NCI-H345 treated with DMSO at 0.1 percent for 48 hours (cell line): ENCODE results near the gene JUND.

ENCODE experiments used
- DNase-seq: peaks from one replicate; lab custom pipeline; 2025; ENCODE audit not compliant: unreplicated experiment; lab: John Stamatoyannopoulos, UW

Gene JUND

GRCh38 chr19:18308948-18309325 lies 27.5 kb upstream of the JUND start:
- DNase-seq = no peak

GRCh38 chr19:18308051-18308947 lies 26.9 kb upstream of the JUND start:
- no peak for DNase-seq

GRCh38 chr19:18307271-18307681 lies 25.9 kb upstream of the JUND start:
- no peak for DNase-seq

GRCh38 chr19:18306888-18307260 lies 25.5 kb upstream of the JUND start:
- DNase-seq = no peak

GRCh38 chr19:18306209-18306887 lies 24.9 kb upstream of the JUND start:
- DNase-seq = no peak

- no peak for DNase-seq
Measured at GRCh38 chr19:18304458-18305310, 23.3 kb upstream of the JUND start.

GRCh38 chr19:18304208-18304457 lies 22.7 kb upstream of the JUND start:
- DNase-seq = no peak

- no peak for DNase-seq
Measured at GRCh38 chr19:18301718-18302111, 20.3 kb upstream of the JUND start.

GRCh38 chr19:18300930-18301717 lies 19.7 kb upstream of the JUND start:
- DNase-seq = no peak

GRCh38 chr19:18299654-18300053 lies 18.2 kb upstream of the JUND start:
- DNase-seq = no peak

GRCh38 chr19:18298601-18299000 lies 17.2 kb upstream of the JUND start:
- no peak for DNase-seq

GRCh38 chr19:18297308-18297707 lies 15.9 kb upstream of the JUND start:
- no peak for DNase-seq

GRCh38 chr19:18295034-18295451 lies 13.6 kb upstream of the JUND start:
- DNase-seq = no peak

- DNase-seq = no peak
Measured at GRCh38 chr19:18294467-18294864, 13.0 kb upstream of the JUND start.

GRCh38 chr19:18293642-18294466 lies 12.4 kb upstream of the JUND start:
- DNase-seq = no peak

GRCh38 chr19:18292810-18293641 lies 11.6 kb upstream of the JUND start:
- DNase-seq = no peak

- no peak for DNase-seq
Measured at GRCh38 chr19:18292462-18292809, 11.0 kb upstream of the JUND start.

- no peak for DNase-seq
Measured at GRCh38 chr19:18291590-18292461, 10.4 kb upstream of the JUND start.
